ENCODE data around the gene MAP1LC3C.

Gene MAP1LC3C

DNA sequence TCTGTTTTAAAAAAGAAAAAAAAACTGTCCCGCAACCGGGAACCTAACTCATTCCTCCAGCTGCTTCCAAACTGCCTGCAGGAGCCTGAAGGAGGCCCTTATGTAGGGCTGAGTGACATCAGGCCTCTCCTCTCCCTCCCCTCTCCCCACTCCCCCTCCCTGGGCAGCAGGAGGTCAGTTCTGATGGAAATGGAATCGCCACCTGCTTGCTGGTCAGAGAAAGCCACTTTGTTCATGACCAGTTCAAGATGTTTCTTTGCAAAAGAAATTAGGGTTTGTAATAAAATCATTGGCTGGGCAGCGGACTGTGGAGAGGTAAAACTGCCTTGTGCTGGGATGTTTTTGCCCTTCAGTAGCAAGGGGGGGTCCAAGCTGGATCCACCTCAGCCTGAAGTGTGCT lies at the start of gene MAP1LC3C:
Gene MAP1LC3C (minus strand): TSS at position 73 of the 400 bp plus-strand sequence. CDS start 90 bp downstream, outside the sequence.
- DNase-seq = no peak

DNA sequence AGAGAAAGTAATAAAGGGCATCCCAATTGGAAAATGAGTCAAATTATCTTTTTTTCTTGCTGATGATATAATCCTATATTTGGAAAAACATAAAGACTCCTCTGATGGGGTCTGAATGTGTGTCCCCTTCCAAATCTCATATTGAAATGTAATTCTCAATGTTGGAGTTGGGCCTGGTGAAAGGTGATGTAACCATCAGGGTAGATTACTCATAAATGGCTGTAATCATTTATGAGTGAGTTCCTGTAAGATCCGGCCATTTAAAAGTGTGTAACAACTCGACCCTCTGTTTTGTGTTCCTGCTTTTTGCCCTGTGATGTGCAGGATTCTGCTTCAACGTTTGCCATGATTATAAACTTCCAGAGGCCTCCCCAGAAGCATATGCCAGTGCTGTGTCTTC lies 44.3 kb upstream of the MAP1LC3C start:
- no peak for DNase-seq

DNA sequence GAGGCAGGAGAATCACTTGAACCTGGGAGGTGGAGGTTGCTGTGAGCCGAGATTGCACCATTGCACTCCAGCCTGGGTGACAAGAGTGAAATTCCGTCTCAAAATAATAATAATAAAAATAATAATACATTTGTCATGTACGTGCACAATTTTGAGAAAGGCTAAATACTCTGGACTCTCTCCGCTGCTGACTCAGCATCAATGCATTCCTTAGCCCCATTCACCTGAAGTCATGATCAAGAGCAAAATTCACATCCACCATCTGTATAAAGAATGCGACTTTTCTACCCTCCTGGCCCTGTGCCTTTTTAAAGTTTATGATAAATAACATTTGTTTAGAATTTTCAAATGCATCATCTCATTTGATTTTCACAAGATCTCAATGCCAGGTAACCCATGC lies 35.5 kb upstream of the MAP1LC3C start:
- no peak for DNase-seq

DNA sequence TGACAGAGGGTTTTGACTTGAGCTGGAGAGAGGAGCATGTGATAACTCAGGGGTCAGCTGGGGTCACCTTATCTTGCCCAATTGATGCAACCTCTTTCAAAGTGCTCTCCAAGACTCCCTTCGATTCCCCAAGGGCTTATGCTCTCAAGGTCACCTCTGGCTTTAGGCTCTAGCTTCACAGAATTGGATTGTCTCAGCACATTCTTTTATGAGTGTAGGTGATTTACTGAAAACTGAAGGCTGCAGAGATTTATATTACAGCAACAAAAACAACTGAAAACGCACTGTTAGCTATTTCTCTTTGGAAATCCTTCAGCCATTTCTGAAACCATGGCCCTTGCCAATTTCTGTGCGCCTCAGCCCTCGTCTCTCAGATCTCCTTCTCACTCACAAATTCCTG lies 34.5 kb upstream of the MAP1LC3C start:
- DNase-seq = no peak

DNA sequence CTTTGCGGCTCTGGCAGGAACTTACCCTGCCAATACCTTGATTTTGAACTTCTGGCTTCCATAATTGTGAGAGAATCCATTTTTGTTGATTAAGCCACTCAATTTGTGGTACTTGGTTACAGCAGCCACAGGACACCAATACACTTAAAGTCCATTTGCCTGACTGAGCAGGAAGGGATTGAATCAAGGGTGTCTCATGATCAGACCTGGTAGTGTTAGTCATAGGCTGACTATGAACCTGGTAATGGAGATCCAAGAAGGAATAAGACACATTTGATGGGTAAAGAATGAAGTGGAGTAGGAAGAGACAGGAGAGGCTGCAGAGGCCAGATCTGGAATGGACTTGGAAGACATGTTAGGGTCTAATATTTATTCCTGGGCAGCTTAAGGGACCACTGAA lies 31.2 kb upstream of the MAP1LC3C start:
- no peak for DNase-seq

DNA sequence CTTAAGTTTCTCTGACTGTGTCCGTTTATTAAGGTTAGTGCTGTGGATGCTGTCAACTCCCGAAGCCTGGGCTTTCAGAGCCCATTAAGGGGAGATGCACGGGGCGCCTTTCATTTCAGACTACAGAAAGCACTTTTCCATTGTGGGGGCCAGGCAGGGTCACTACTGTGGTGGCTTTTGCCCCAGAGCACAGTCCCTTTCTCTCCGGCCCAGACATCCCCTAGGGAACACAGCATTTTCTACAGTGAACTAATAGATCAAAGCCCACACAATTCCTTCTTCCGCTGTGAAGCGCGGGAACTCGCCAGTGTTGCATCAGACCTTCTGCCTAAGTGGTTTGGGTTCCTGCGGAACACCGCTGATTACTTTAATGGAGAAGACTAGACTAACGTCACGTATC lies 26.8 kb upstream of the MAP1LC3C start:
- DNase-seq = no peak

DNA sequence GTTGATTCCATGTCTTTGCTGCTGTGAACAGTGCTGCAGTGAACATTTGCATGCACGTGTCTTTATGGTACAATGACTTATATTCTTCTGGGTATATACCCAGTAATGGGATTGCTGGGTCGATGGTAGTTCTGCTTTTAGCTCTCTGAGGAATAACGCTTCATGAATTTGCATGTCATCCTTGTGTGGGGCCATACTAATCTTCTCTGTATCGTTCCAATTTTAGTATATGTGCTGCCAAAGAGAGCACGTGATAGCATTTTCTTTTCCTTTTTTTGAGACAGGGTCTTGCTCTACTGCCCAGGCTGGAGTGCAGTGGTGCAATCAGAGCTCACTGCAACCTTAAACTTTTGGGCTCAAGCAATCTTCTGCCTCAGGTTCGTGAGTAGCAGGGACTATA lies 24.9 kb upstream of the MAP1LC3C start:
- no peak for DNase-seq

DNA sequence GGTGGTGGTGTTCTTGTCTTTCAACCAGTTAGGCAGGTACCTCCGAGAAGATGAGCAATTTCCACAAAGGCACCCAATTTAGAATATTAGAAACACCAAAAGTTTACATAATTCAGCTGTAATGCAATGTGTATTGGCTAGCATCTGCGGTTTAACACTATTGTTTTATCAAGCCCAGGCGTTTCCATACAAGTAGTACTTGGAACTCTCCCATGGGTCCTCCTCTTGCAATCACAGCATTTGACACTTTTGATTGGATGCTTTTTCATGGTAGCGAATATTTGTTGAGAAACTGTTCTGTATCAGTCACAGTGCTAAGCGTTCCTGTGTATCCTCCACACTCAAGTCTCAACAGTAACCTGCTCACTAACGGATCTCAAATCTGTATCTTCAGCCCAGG lies 20.1 kb upstream of the MAP1LC3C start:
- DNase-seq = no peak

DNA sequence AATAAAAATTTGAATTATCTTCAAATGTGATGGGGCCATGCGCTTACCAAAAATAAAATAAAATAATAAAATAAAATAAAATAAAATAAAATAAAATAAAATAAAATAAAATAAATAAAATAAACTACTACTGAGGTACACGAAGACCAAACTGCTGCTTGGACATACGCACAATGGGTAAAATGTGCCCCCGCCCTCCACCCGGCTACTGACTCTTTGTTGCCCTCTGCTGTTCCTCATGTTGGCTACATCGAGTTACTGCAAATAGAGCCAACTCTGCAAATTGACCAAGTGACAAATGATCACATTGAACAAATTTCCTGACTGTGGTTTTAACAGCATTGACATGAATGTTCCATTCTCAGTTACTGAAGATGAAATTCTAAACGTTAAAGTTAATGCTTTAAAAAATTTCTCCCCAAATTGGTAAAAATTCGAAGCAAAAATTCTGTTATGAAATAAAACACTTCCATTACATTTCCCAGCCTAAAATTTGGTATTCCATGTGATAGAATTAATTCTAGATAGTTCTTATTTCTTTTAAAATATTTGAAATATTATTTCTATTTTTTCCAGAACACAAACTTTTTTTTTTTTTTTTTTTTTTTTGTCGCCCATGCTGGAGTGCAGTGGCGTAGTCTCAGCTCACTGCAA lies 18.8 kb upstream of the MAP1LC3C start:
- DNase-seq = peak in 1 of 4 experiments; percentile 5

DNA sequence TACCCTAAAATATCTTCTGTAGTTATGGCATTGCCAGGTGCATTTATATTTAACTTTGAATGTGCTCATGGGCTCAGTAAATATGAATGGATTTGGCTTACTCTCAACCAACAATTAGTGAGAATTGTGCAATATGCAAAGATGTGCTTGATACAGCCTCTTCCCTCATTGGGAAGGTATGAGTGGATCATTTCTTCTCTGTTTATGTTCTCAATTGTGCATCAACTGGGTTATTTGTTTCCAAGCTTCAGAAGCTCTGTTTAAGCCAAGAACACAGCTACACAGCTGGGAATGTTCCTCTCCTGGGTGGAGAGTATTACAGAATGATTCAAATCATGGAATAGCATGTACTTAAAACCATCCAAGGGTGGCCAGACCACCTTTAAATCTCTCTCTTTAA lies 17.6 kb upstream of the MAP1LC3C start:
- DNase-seq = no peak

DNA sequence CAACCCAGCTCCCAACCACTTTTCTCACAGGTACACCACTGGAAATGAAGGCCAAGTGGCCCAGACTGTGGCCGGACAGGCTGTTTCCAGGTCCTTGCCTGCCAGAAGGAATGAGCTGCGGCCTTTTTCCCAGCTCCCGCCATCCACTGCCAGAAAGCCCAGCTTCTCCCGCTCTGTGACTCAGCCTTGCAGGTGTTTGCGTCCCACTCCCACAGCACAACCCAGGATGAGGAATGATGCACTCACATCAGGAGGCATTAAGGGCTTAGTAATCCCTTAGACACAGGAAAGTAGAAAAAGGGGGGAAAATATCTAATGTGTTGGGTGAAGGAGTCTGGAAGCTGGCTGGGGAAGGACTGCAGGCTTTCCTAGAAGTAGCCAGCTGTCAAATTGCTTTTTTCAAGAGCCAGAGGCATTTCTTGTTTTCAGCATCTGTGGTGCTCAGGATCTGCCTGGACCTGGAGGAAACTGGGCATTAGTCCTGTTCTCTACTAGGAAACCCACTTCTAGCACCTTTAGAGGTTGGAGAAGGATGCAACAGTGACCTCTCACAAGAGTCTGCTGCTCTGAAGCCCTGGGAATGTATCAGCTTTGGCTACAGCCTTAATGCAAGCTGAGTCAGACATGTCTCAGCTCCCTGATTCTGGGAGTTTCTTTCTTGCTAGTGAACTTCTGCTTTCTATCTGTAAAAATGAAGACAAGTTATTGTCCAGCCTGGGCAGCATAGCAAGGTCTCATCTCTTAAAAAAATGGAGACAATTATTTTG lies 13.2 kb upstream of the MAP1LC3C start:
- DNase-seq = no peak

DNA sequence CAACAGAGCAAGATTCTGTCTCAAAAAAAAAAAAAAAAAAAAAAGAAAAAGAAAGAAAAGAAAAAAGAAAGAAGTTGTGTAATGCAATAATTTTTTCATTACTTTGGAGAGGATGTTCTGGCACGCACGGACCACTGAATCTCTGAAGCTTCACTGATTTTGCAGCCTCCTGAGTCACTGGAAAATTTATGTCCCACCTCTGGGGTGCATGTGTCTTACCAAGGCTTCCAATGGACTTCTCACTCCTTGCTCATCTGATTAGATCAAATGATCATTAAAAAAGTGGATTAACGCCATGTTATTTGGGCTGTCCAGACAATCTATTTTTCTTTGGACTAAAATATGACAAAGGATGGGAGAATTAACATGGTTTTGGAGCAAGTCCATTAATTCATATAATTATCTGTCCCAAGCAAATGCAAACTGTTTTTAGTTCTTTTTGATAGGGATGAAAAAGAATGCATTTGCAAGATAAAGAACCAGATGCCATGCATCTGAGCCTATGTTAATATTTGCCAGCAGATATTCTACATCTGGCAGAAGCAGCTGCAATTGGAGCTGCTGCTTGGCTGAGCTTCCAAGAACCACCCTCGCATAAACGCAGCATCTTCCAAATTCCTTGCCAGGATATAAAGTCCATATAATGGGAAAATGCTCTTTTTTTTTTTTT lies 10.1 kb upstream of the MAP1LC3C start:
- no peak for DNase-seq

DNA sequence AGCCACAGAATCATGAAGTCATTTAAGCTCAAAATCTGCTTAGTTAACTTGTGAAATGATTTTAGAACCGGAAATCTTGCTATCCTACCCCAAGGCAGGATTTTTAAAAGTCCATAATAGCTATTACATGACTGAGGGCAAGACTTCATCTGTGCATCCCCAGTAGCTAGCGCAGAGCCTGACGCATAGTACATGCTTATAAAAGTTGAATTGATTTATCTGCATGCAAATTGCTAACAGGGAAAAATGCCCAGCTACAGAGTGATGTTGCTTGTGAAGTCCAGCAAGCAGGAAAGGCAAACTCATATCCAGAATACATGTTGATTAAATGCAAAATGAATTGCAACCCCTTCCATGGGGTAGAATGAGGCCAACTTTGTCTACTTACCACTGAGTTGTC lies 8.1 kb upstream of the MAP1LC3C start:
- no peak for DNase-seq

DNA sequence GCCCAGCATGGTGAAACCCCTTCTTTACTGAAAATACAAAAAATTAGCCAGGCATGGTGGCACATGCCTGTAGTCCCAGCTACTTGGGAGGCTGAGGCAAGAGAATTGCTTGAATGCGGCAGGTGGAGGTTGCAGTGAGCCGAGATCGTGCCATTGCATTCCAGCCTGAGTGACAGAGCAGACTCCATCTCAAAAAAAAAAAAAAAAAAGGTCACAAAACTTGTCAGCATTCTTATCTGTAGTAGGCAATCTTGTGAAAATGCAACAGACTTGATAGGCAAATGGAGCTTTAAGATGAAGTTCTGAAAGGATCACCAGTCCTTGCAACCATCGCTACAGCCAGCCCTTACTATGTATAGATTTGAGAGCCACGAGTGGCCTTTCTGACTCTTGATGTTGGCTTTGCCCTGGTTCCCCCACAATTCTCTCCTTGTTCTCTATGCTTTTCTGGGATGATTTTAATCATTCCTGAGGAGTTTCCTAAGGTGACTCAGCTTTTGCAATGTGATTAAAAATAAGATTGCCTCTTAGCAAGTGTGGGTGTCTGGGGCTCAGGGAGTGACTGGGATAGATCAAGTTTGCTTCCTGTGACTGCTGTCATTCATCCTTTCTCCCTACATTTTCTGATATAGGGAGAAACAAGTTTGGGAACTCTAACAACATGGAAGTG lies 7.1 kb upstream of the MAP1LC3C start:
- DNase-seq = no peak

DNA sequence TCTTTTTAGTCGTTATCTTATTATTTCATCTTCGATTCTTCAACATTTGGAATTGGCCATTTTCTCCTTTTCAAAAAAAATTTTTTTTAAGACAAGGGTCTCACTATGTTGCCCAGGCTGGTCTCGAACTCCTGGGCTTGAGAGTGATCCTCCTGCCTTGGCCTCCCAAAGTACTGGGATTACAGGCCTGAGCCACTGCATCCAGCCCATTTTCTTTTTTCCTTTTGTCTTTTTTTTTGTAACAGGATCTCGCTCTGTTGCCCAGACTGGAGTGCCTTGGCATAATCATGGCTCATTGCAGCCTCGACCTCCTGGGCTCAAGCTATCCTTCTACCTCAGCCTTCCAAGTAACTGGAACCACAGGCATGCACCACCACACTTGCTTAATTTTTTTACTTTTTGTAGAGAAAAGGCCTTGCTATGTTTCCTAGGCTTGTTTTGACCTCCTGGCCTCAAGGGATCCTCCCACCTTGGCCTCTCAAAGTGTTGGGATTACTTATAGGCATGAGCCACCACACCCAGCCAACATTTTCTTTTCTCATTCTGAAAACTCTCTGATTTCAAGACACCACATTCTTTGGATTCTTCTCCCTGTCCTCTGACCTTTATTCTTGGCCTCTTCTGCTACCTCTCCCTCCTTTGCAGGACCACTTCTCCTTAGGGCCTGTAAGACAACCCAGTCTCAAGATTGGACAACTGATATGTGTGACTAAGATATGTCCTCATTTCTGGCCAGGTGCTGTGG lies 6.0 kb upstream of the MAP1LC3C start:
- DNase-seq = no peak

DNA sequence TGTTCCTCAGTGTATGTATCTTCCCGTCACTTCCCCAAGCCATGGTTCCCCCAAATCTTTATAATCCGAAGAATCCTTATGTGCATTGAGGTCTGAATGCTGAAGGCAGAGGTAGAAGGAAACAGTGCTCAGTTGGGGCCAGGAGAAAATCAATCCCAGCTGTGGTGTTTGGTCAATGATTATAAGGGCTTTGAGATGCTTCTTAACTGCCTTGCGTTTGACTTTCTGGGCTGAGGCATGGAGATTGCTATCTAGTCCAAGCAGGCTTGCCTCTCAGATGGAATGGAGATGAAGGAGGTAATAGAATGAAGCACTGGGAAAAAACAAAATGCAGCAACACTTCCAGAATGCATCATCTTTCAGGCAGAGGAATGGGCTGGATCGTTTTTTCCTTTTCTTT lies 3.6 kb upstream of the MAP1LC3C start:
- no peak for DNase-seq

DNA sequence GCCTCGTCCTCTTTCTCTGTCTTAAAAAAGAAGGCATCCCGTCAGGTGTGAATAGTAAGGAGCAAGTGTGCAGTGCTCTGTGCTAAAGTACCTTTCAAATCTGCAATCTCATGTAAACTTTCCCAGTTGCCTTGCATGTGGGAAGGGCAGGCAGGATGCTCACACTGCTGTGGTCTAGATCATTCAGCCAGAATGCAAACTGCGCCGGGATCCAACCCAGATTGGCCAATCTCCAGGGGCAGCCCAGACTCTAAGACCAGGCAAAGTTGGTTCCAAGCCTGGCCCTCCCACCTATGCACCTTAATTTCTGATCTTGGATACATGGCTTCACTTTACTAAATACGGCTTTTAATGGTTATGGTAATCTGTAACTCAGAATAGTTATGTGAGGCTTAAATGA lies 3.2 kb upstream of the MAP1LC3C start:
- no peak for DNase-seq

DNA sequence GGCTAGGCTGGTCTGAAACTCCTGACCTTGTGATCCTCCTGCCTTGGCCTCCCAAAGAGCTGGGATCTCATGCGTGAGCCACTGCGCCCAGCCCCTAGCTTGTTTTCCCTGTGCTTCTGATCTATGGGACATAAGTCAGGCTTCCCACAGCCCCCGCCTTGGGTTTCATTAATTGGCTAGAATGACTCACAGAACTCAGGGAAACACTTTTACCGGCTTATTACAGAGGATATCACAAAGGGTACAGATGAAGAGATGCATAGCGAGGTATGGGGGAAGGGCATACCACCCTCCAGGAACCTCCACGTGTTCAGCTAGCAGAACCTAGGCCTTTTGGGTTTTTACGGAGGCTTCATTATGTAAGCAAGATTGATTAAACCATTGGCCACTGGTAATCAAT lies 1.5 kb upstream of the MAP1LC3C start:
- DNase-seq = no peak

DNA sequence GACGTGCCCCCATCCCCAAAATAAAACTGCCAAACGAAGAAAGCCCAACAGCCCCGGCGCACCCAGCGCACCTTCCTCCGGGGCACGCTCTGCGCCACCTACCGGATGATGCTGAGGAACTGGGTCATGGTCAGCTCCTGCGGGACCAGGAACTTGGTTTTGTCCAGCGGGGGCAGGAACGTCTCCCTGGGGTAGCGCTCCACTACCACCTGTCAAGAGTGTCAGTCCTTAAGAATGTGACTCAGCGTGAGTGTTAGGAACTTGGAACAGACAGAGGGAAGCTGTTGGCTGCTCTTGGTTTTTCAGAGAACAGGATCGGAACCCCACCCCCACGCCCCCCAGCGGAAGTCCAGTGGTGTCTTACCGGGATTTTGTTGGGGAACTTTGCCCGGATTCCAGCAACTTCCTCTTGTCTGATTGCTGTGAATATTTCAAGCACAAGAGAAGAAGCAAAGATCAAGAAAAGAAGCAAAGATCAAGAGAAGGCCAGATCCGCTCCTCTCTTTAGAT lies 431 bp downstream of the MAP1LC3C start:
- DNase-seq = peak; percentile 13 to 40 (median 19)

DNA sequence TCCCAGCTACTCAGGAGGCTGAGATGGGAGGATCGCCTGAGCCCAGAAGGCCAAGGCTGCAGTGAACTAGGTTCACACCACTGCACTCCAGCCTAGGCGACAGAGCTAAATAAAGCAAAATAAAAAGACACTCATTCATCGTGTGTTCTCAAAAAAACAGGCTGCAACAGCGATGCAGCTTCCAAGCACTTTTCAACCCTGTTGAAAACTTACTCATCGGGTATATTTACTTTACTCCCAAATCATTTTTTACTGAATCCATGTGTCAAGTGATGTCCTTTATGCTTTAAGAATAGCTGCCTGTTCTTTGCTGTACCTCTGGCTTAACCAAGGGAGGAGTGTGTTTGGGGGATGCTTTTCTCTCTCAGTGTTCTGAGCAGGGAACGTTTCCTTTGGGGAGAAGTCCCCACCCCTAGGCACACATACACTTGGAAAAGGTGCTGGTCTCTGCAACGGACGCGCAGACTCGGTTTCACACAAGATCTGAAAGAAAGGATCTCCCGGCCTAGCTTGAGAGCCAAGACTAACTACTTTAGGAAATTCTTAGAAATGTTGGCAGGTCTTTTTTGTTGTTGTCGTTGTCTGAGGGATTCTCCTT lies 1.4 kb downstream of the MAP1LC3C start:
- no peak for DNase-seq

DNA sequence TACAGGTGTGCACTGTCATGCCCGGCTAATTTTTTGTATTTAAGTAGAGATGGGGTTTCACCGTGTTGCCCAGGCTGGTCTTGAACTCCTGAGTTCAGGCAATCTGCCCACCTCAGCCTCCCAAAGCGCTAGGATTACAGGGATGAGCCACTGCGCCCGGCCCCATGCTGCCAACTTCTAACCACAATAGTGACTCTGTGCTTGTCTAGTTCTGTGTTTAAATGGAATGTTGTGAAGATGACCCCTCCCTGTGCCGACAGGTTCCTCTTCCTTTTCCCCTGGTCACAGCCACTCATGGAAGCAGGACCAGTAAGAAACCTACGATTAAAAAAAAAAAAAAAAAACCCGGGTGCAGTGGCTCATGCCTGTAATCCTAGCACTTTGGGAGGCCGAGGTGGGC lies 4.7 kb downstream of the MAP1LC3C start:
- DNase-seq = no peak

DNA sequence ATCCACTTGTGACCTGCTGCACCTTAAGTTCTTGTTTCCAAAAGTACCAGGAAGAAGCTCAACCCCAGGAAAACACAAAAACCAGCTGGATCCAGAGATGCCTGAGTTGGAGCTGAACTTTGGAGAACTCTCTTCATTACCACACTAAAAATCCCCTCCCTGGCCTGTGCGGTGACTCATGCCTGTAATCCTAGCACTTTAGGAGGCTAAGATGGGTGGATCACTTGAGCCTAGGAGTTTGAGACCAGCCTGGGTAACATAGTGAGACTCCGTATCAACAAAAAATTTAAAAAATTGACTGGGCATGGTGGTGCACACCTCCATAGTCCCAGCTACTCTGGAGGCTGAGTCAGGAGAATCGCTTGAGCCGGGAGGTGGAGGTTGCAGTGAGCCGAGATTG lies 6.2 kb downstream of the MAP1LC3C start:
- no peak for DNase-seq
